NCI-H2227 treated with DMSO at 0.1 percent for 48 hours (cell line): ENCODE results near the gene TLK1.
A peak's percentile ranks its signal among the peaks of the same experiment; 100 is the strongest.

Source experiments
- DNase-seq: peaks from one replicate; lab custom pipeline; 2025; lab: John Stamatoyannopoulos, UW

TLK1 gene

DNA sequence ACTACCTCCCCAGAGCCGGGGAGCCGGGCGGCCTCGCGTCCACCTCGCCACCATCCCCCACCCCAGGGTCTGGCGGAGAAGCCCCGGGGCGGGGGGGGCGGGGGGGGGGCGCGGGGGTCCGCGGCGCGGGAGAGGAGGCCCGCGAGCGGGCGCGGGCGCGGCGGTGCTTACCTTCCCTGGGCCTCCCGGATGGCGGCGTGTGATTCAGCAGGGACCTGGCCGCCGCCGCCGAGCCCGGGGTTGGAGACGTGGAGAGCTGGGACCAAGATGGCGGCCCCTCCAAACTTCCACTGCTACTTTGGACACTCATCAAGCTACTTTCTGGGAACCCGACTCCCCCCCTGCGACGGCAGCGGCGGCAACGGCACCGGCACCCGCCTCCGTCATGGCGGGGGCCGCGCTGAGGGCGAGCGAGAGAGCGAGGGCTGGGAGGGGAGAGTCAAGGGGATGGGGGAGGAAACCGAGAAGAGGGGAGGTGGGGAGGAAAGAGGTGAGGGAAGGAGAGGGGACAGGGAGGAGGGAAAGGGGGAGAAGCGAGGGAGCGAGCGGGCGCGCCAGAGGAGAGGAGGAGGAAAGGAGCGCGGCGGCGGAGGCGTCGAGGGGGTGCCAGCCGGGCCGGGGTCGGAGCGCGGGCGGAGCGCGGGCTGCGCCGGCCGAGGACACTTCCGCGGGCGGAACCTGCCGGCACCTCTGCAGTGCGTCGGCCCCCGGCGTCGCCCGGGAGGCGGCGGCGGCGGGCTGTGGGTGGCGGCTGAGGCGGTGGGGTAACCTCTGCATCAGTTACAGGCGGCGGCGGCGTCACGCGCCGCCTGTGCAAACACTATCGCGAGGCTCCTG, at the start of gene TLK1:
TLK1 (minus strand) TSS at position 775 of the 837 bp plus-strand sequence; CDS start at position 310, 465 bp downstream.
- peak; percentile 83 for DNase-seq

- no peak for DNase-seq
Measured at GRCh38 chr2:171210216-171210863, 49.6 kb upstream of the TLK1 start.

- DNase-seq, result no peak
Measured at GRCh38 chr2:171208657-171209056, 48.0 kb upstream of the TLK1 start.

GRCh38 chr2:171206422-171207115, 45.9 kb upstream of the TLK1 start:
- no peak for DNase-seq

- DNase-seq, result no peak
Measured at GRCh38 chr2:171205551-171205950, 44.9 kb upstream of the TLK1 start.

DNA sequence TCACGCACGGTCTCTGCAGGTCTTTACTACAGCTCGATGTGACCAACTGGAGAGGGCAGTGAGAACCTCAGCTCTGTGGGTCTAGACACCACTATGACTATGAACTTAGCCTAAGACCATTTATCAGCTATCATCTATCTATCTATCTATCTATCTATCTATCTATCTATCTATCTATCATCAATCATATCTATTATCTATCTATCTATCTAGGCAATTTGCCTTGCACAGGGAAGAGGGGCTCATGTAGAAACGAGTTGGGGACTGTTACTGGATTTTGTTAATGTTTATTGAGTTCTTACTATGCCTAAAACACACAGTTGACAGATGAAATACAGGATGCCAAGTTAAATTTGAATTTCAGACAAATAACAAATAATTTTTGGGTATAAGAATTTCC, 41.1 kb upstream of the TLK1 start:
- no peak for DNase-seq

DNA sequence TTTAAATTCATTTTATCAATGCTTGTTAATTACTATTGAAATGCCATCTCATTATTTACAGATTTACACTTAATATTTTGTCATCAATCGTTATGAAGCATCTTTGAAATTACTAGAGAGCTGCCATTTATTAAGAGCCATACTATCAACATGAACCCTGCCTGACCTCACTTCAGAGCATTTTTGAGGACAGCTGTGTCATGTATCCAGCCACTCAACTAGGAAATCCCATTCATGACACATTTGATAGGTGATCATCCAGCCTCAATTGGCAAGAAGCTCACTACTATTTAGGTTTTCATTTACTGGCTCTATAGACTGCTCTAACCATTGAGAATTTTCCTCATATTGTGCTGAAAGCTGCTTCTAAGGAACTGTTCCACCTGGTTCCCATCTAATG, 40.6 kb upstream of the TLK1 start:
- no peak for DNase-seq

DNA sequence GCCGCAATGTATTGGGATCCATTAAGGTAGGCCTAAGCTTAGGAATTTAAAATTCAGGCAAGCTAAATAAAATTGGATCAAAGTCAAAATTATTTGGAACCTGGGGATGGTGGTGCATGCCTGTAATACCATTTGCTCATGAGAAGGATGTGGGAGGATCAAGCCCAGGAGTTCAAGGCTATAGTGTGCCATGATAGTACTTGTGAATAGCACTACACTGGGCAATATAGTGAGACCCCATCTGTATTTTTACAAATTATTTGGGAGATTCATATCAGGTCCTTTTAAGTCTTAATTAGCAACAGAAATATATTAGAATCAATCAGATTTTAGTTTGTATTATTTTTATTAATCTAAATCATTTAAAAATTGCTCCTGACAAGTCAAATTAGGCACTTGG, 39.8 kb upstream of the TLK1 start:
- no peak for DNase-seq

- DNase-seq, result no peak
Measured at GRCh38 chr2:171191021-171191420, 30.3 kb upstream of the TLK1 start.

DNA sequence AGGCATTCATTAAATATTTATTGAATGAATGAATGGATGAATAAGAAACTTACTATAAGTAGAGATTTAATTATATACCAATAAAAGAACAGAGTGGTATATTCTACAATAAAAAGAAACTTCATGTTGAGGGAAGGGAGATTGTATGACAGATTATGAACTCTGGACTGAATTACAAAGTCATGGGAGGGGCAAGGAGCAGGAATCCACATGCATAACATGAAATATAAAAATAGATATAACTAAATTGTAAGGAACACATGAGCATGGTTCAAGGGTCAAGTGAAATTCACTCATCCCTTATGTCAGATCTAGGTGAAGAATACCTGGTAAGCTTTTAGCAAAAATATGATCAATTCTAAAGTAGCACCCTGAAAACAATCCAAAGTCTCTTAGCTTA, 27.1 kb upstream of the TLK1 start:
- no peak for DNase-seq

DNA sequence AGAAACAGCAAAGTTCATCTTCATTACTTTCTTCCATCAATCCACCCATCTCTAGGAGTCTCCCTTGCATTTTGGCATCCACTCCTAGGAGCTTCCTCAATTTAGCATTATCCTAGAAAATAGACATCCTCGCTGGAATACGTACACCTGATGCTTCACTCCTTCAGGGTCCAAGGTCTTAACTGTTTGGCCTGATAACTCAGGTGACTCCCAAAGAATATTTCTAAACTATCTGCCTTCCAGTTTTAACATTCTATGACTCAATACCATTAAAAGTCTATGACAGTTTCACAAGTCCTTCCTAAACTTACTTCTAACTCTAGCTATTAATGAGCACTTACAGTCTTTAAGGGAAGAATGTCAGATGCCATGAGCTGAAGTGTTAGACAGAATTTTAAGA, 26.5 kb upstream of the TLK1 start:
- DNase-seq, result no peak

GRCh38 chr2:171185941-171186340, 25.2 kb upstream of the TLK1 start:
- DNase-seq, result no peak

DNA sequence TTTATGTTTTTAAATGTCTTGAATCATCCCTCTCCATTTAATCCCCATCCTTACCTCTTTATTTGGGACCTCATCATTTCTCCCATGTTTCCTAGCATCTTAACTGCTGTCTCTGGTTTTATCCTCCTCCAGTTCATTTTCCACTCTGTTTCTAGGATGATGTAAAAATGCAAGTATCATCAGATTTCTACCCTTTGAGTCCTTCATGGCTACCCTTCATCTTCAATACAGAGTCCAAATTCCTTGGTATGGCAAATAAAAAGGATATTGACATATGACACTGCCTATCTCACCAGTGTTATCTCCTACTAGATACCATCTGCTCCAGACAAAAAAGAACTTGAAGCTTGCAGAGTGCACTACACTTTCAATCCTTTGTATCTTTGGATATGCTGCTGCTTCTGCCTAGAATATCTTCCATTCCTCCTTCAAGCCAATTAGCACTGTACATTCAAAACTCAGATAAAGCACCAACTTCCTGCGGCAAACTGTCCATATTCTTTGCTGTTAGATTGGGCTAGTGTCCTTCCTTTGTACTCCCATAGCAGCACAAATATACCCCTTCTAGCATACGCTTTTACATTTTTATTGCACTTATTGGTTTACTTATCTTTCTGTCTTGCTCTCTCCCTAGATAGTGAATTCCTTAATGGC, 24.6 kb upstream of the TLK1 start:
- no peak for DNase-seq

DNA sequence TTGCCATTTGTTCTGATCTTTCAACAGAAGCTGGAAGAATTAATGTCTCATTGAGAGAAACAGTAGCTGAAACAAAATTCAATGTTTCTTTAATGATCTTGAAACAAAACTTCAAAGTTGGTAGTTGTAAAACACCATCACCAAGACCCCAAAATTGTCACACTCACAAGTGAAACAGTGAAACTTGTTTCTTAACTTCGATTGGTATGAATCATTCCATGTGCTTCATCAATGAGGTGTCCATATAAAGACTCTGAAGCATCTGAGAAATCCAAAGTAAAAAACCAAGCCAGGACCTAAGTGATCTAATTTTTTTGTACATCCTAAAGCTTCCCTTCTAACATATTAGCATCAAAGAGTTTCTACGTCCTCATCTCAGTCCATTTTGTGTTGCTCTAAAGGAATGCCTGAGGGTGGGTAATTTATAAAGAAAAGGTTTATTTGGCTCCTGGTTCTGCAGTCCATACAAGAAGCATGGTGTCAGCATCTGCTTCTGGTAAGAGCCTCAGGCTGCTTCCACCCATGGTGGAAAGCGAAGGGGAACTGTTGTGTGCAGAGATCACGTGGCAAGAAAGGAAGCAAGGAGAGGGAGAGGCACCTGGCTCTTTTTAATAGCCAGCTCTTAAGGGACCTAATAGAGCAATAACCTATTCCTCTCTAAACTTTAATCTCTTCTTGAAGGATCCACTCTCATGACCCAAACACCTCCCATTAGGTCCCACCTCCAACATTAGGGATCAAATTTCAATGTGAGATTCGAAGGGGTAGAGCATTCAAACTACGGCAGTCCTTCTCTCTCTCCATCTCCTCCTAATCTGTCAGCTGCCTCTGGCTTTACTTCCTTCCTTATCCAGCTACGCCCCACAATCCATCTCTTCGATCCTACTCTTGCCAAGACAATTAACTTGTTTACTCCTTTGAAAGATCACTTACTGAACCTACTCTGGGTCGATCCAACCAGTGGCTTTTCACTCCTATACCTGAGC, 20.7 kb upstream of the TLK1 start:
- DNase-seq, result peak; percentile 43

DNA sequence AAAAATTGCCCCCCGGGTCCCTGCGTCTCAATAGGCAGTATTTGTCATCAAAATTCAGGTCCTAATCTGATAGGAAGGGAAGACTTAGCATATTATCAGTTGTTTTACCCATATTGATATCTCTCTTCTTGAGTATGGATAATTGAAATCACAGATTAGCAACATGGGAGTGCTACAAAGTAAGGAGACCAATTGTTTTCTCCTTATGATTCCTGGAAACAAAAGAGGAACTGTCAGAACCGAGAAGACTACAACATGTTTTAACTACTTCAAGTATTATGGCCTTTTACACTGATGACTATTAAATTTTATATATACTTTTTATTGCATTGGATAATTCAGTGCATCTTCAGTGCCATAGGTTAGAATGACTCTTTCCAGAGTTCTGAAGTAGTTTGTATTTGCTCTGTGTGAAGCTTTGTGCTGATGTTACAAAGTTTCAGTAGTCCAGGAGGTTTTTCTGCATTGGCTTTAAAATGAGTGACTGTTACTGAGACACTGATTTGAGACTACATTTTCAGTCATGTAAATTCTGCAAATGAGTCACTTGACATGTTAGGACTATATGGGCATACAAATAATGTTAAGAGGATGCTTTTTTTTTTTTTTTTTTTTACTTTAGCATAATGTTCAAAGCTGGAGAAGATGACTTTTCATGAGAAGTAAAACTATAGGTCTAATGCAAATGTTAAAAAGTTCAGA, 19.7 kb upstream of the TLK1 start:
- no peak for DNase-seq

GRCh38 chr2:171178993-171179392, 18.3 kb upstream of the TLK1 start:
- DNase-seq, result no peak

DNA sequence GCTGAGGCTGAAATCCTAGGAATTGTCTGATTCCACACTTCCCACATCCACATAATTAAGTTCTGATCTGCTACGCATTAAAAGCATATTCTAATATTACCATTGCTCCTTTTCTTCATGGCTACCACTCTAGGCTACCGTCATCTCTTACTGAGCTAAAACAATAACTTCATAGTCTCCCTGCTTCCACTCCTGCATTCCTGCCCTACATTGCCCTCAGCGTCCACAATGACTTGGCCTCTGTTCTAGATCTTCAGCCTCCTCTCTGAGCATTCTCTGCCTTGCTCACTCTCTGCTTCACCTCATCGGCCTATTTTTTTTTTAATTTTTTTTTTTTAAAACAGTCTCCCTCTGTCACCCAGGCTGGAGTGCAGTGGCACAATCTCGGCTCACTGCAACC, 15.8 kb upstream of the TLK1 start:
- no peak for DNase-seq

DNA sequence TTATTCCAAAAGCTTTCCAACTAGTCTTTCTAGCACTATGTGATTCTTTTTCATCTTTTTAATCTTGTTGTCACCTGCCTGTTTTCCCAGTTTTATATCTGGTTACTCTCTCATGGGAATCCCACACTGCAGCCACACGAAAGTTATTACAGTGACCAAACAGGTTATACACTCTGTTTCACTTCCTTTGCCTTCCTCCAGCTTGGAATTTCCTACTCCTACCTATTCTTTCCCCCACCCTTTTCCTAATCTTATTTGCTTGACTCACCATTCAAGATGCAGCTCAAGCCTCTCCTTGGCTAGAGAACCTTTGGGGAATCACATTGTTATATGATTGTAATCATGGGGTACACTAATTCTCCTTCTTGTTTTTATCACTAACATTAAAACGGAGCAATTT, 13.4 kb upstream of the TLK1 start:
- no peak for DNase-seq

DNA sequence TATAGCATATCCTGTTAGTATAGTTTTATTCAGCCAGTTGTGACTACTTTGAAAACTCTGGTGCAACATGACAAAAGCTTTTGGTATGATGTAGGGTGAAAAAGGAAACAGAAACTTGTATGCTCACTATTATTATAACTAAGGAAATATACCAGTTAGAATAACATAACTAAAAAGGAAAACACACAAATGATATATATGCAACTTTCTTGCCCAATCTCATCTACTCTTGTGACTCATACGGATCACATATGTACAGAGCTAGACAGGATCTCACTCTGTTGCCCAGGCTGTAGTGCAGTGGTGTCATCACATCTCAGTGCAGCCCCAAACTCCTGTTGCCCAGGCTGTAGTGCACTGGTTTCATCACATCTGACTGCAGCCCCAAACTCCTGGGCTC, 12.4 kb upstream of the TLK1 start:
- DNase-seq, result no peak

GRCh38 chr2:171171808-171172207, 11.1 kb upstream of the TLK1 start:
- no peak for DNase-seq

DNA sequence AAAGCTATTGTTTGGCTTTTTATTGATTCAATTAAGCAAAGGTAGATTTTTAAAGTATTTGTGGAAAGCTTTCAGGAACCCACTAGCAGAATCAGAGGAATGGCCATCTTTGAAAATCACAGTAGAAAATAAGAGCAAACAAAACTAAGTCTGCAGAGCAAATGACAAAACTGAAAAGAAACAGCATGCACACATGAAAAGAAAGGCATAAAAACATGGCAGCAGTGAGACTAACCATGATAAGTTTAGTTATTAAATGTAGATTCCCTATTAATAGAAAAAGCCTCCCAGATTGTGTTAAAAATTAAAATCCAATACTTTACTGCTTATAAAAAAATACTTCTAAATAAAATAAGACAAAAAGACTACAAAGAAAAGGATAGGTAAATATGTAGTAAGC, 9.1 kb upstream of the TLK1 start:
- DNase-seq, result no peak
